Mesodermal cell (in vitro differentiated cells): ENCODE measurements around the gene TMEM88.

ENCODE experiments used
- H3K27ac ChIP-seq: 2 replicates; pipeline ENCODE4 v1.7.0; 2013; ENCODE audit warnings: mild to moderate bottlenecking, low read depth, low read length, moderate library complexity; ENCODE audit not compliant: severe bottlenecking
- H3K36me3 ChIP-seq: 2 replicates; pipeline ENCODE4 v1.7.1; 2013; ENCODE audit warnings: mild to moderate bottlenecking, low read length, moderate library complexity; ENCODE audit not compliant: control insufficient read depth, insufficient read depth
- H3K4me1 ChIP-seq: one replicate; pipeline ENCODE4 v1.7.1; 2013; ENCODE audit warnings: mild to moderate bottlenecking, low read length; ENCODE audit not compliant: insufficient read depth, control insufficient read depth, poor library complexity, severe bottlenecking
- H3K4me3 ChIP-seq: 2 replicates; pipeline ENCODE4 v1.7.0; 2013; ENCODE audit warnings: low read length, control low read depth, mild to moderate bottlenecking; ENCODE audit not compliant: insufficient read depth, poor library complexity, severe bottlenecking; ENCODE audit errors: extremely low read depth
- H3K9me3 ChIP-seq: 2 replicates; pipeline ENCODE4 v1.7.1; 2013; ENCODE audit warnings: mild to moderate bottlenecking, low read length, moderate library complexity; ENCODE audit not compliant: control insufficient read depth
- WGBS, 2 experiments: methylation state at CpG; one replicate each; pipeline ENCODE4 v1.1.5; 2013; ENCODE audit warnings: missing lambda C conversion rate in 2 of 2; ENCODE audit not compliant: insufficient coverage in 2 of 2; 5-methylcytosine and 5-hydroxymethylcytosine counted together

Gene TMEM88

GRCh38 chr17:7845359-7846062 is 9.4 kb upstream of the TMEM88 start:
- Histone ChIP-seq H3K4me1 (peaks cover 8% of the 10 kb centered on the region), H3K4me3 (no peak overlapping the region), H3K27ac (no peak overlapping the region), H3K9me3 (no peaks in the 10 kb centered on the region), H3K36me3 (peaks cover 58% of the 10 kb centered on the region)
- WGBS, 2 experiments = 88 to 95% methylated on average over 13 to 14 of the region's 15 CpGs

GRCh38 chr17:7846063-7846735 is 8.7 kb upstream of the TMEM88 start:
- no peaks in the 10 kb centered on the region for H3K9me3 ChIP-seq
- peaks cover 63% of the 10 kb centered on the region for H3K36me3 ChIP-seq
- no peak overlapping the region for H3K4me3 ChIP-seq
- H3K4me1 ChIP-seq = peaks cover under 1% of the 10 kb centered on the region
- no peak overlapping the region for H3K27ac ChIP-seq
- 94 to 95% methylated on average over 12 to 16 of the region's 22 CpGs for WGBS, 2 experiments

GRCh38 chr17:7846765-7847661 is 7.9 kb upstream of the TMEM88 start:
- WGBS, 2 experiments = 96 to 99% methylated on average over 24 to 25 of the region's 34 CpGs
- no peaks in the 10 kb centered on the region for H3K4me1 ChIP-seq
- no peaks in the 10 kb centered on the region for H3K9me3 ChIP-seq
- H3K4me3 ChIP-seq = no peak overlapping the region
- H3K36me3 ChIP-seq = peaks cover 68% of the 10 kb centered on the region
- no peak overlapping the region for H3K27ac ChIP-seq

GRCh38 chr17:7848131-7848579 is 6.7 kb upstream of the TMEM88 start:
- Histone ChIP-seq H3K36me3 (peaks cover 80% of the 10 kb centered on the region), H3K4me3 (no peak overlapping the region), H3K27ac (no peak overlapping the region), H3K4me1 (peaks cover 7% of the 10 kb centered on the region), H3K9me3 (no peaks in the 10 kb centered on the region)
- WGBS, 2 experiments = 91 to 100% methylated on average over 3 to 8 of the region's 20 CpGs

GRCh38 chr17:7848739-7849129 is 6.1 kb upstream of the TMEM88 start:
- 93 to 100% methylated on average over 6 to 14 of the region's 21 CpGs for WGBS, 2 experiments
- no peaks in the 10 kb centered on the region for H3K9me3 ChIP-seq
- peaks cover 12% of the 10 kb centered on the region for H3K4me1 ChIP-seq
- H3K36me3 ChIP-seq = peaks cover 85% of the 10 kb centered on the region
- no peak overlapping the region for H3K27ac ChIP-seq
- no peak overlapping the region for H3K4me3 ChIP-seq

- Histone ChIP-seq H3K36me3 (peaks cover 85% of the 10 kb centered on the region), H3K4me3 (no peak overlapping the region), H3K27ac (no peak overlapping the region), H3K9me3 (no peaks in the 10 kb centered on the region), H3K4me1 (peaks cover 17% of the 10 kb centered on the region)
- WGBS, 2 experiments = 96 to 97% methylated on average over 26 to 31 of the region's 35 CpGs
These were observed 5.6 kb upstream of the TMEM88 start for GRCh38 chr17:7849130-7849750.

- peaks cover 84% of the 10 kb centered on the region for H3K36me3 ChIP-seq
- H3K4me3 ChIP-seq = no peak overlapping the region
- WGBS, 2 experiments = 87 to 97% methylated on average over 8 to 9 of the region's 12 CpGs
- no peak overlapping the region for H3K27ac ChIP-seq
- no peaks in the 10 kb centered on the region for H3K9me3 ChIP-seq
- peaks cover 21% of the 10 kb centered on the region for H3K4me1 ChIP-seq
These were observed 4.9 kb upstream of the TMEM88 start for GRCh38 chr17:7849751-7850504.

GRCh38 chr17:7850701-7851437 is 4.0 kb upstream of the TMEM88 start:
- 93 to 97% methylated on average over 15 of the region's 17 CpGs for WGBS, 2 experiments
- Histone ChIP-seq H3K27ac (no peak overlapping the region), H3K4me3 (no peak overlapping the region), H3K4me1 (peaks cover 27% of the 10 kb centered on the region), H3K36me3 (peaks cover 82% of the 10 kb centered on the region), H3K9me3 (no peaks in the 10 kb centered on the region)

- Histone ChIP-seq H3K36me3 (peaks cover 74% of the 10 kb centered on the region), H3K9me3 (no peaks in the 10 kb centered on the region), H3K4me1 (peaks cover 32% of the 10 kb centered on the region), H3K27ac (no peak overlapping the region), H3K4me3 (no peak overlapping the region)
- 22 to 28% methylated on average over 49 to 59 of the region's 60 CpGs for WGBS, 2 experiments
These were observed 3.2 kb upstream of the TMEM88 start for GRCh38 chr17:7851438-7852261.
